Glomerular visceral epithelial cell (primary cell): ENCODE results near the gene RAI1.

Experiments
- DNase-seq: peaks from one replicate; pipeline ENCODE4 v3.0.0-alpha.2; 2016; ENCODE audit errors: extremely low spot score

The RAI1 gene

DNA sequence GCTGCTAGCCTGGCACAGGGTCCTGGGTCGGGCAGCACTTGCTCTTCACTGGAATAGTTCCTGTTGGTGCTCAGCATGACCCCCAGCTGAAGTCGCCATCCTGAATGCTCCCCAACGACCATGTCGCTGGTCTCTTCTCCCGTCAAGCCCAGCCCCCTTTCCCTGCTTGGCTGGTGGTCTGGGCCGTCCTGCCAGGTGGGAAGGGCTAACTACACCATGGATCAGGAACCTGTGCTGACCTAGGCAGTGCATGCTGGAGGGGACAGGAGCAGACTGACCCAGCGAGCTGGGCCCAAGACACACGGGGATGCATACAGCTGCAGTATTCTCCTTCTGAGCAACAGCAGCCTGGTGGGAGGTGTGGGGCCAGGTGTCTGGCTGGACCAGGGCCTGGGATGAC is 164.7 kb downstream of the RAI1 start:
- no peak for DNase-seq

DNA sequence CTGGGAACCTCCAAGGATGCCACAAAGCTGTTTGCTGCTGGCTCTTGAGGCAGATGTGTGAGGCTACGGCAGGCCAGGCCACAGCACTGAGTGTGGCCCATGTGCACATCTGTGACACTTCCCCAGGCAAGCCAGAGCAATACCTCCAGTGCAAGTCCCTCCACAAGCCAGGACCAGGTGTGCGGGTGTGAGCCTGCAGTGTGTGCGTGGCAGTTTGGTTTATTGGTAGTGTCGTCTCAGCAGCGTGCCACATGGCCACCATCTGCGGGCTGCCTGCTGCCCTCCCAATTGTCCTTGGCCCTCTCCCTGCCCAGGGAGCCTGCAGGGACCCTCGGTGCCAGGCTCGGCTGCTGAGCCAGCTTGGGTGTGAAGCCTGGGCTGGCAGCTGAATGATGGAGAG is 165.4 kb downstream of the RAI1 start:
- no peak for DNase-seq

DNA sequence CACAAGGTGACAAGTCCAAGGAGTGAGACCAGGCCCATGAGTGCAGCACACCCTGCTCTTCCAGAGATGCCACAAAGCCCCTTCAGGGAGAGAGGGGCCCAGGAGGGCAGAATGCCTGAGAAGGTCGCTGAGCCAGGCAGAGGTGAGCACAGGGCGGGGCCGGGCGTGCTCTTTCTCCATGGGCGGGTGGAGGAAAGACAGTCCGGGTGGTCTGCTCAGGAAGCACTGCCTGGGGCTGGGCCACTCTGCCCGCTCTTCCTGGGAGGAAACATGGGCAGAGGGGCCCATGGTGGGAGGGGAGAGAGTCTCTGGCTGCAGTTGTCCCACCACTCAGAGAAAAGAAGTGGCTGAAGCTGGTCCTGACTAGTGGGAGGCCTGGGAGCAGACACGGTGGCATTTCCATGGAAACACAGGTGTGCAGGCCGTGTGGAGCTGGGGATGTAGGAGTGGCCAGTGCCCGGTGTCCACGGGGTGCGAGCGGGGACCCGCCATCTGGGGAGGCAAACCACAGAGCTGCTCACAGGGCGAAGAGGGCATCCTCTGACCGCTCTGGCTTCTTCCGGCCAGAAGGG is 165.9 kb downstream of the RAI1 start:
- no peak for DNase-seq

- DNase-seq: no peak
Measured at GRCh38 chr17:17847726-17848125, 166.5 kb downstream of the RAI1 start.

GRCh38 chr17:17848311-17849082 is 167.2 kb downstream of the RAI1 start:
- DNase-seq: no peak

GRCh38 chr17:17849147-17849820 is 168.0 kb downstream of the RAI1 start:
- DNase-seq: no peak

DNA sequence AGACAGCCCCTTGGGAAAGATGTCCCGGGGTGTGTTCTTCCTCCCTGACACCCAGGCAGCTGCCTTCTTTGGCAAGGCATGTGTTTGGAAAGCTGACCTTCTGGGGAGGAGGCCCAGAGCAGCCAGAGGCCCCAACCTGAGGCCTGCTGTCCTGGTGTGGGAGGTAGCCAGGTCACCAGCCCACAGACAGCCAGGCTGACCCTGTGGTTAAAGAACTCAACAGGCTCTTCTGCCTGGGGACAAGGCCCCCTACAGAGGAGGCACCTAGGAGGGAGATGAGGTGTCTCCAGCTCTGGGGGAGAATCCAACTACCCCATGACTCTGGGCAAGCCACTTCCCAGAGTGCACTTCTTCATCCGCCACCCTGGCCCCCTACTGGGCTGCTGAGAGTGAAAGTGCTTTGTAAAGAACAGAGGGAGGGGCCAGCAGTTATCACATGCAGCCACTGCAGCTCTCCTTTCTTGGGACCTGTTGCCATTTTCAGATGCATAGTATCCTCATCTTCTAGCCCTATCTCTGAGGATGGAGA is 168.7 kb downstream of the RAI1 start:
- DNase-seq: peak; percentile 68

- no peak for DNase-seq
Measured at GRCh38 chr17:17851103-17852002, 170.1 kb downstream of the RAI1 start.

DNA sequence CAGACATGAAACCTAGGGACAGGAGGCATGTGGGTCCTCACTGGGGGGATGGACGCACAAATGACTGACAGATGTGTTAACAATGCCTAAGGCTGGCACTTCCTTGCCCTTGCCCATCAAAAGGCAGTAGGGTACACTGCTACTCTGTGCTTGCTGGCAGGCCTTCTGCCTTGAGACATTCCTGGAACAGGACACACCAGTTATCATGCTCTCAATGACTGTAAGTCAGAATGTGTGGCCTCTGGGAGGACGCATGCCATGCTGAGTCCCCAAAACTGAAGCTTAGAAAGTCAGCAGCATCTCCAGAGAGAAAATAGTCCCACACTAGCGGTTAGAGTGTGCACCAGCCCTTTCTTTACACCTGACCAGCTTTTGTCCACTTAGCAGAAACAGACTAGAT is 171.7 kb downstream of the RAI1 start:
- no peak for DNase-seq

DNA sequence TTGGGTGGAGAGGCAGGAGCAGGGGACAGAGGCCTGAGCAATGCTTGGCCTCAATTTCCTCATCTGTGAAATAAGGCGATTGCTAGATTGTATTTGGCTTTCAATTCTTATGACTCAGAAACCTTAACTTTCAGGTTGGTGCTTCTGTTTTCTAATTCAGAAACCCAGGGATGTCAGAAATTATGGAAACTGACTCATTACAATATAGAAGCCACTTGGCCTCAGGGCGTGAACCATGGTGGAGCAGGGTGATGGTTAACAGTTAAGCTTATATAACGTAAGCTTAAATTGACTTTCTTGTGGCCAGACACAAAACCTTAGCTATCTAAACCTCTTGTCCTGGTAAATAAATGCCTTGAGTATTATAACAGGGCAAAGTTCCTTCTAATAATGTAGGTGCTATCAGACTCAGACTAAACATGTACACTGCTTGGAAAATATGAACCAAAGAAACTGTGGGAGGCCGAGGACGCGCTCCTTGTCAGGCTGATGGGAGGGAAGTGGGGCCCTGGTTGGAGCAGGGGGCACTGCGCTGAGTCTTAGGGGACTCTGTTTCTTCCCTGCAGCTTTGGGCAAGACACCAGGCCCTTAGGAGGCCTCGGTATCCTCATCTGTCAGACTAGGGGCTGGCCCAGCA is 172.7 kb downstream of the RAI1 start:
- no peak for DNase-seq

DNA sequence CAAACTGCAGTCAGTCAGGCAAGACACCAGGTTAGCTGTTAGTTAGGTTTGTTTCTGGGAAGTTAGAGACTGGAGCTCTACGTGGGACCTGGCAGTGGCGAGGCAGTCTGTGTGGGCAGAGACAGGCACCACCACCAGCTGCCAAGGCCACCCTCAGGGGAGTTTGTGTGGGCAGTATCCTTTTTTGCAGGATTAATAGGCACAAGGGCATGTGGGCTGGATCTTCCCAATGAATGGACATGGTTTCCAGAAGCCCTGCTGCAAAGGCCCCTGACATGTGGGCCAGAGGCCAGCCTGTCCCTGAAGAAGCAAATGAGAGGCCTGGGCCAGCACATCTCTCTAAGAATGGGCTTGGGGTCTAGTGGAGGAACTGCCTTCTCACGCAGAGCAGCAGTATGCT is 174.7 kb downstream of the RAI1 start:
- DNase-seq: no peak

DNA sequence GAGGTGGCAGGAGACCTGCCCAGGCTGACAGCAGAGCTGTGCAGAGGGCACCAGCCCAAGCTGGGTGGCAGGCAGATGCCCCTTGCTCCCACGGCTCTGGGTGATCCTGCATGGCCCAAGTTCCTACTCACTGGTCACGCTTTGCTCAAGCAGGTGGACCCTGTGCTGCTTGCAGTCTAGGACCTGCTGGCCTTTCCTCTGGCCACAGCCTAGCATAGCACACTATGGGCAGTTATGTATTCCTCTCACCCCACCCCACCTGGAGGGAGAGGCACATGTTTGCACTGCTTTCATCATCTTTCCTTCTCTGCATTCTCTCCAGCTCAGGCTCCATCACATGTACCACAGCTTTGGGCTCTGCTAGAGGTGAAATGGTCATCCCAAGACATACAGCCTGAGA is 175.1 kb downstream of the RAI1 start:
- no peak for DNase-seq

- no peak for DNase-seq
Measured at GRCh38 chr17:17857496-17857895, 176.2 kb downstream of the RAI1 start.

GRCh38 chr17:17859909-17860765 is 178.9 kb downstream of the RAI1 start:
- DNase-seq: peak; percentile 74

DNA sequence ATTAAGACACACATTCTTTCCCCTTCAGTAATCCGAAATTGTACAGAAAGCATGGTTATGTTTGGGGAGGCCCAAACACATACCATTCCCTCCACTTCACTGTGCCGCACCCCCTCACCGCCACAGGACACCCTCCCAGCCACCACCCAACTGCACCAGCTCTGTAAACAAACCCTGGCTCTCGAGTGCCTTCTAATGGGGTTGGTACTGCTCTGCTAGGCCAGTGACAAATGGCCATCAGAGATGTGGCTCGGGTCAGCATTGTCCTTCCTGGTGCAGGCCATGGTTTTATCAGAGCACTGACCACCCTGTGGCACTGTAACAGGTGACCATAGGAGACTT is 179.5 kb downstream of the RAI1 start:
- DNase-seq: no peak
